Measurements from ENCODE around the gene PPP2R2D.

PPP2R2D gene

DNA sequence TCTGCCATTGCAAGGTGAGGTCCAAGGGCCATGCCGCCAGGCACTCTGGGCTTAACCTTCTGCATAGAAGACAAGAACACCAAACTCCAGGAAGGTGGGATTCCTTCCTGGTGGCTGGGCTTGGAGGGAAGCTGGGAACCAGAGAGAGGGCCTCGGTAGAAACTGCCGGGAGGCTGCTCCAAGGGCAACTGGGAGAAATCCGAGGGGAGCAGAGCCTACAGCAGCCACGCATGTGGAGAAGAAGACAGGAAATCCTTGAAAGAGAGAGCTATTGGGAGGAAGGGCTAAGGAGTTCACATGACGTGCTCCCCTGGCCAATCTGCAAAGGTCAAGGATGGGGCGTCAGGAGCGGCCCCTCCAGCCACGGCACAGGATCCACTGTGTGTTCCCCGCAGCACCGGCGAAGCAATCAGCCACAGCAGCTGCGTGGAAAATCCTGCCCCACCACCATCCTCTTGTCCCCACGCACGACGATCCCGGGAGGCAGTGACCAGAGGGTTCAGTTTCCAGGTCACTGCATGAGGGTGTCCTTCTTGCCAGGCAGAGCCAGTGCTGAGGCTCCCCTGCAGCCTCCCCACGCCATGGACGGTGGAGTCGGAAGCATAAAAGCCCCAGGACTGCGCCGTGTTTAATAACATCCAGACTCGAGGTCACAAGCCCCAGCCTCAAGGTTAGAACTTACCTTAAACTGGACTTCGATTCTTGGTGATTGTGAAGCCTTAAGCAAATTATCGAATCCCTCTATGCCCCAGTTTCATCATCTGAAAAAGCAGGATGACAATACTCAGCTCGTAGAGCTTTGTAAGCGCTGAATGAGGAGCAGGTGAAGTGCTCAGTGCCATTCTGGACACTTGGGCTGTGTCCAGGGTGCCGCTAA, 8.6 kb upstream of the PPP2R2D start:
- Histone ChIP-seq H3K4ac (ENCODE audit: low read length) (no peak overlapping the region), H2BK15ac (ENCODE audit: low read length) (no peak overlapping the region), H2AFZ (ENCODE audit: low read length) (no peak overlapping the region), H3K27me3 (ENCODE audit: control insufficient read depth in 3 of 3, insufficient read depth in 3 of 3, low read depth in 1 of 3, low read length in 3 of 3) (peaks cover 0 to 41% (median 3%) of the 10 kb centered on the region in 3 experiments), H2BK12ac (ENCODE audit: low read length) (no peak overlapping the region), H3K27ac (replicated peaks; ENCODE audit: low read length) (no peak overlapping the region), H3K79me1 (ENCODE audit: low read depth, low read length) (no peaks in the 10 kb centered on the region), H3K4me2 (ENCODE audit: insufficient read depth, low read length, poor library complexity, severe bottlenecking) (peak overlapping the region; percentile 41), H4K8ac (ENCODE audit: low read depth, low read length) (no peak overlapping the region), H3K18ac (ENCODE audit: low read length) (peak overlapping the region; percentile 39), H3K4me1 (ENCODE audit: control insufficient read depth in 2 of 2, insufficient read depth in 1 of 2, low read depth in 1 of 2, low read length in 2 of 2) (peaks cover 1 to 3% of the 10 kb centered on the region in 2 donors), H3K9ac (ENCODE audit: low read depth, low read length, poor library complexity) (no peak overlapping the region), H3K4me3 (ENCODE audit: low read length in 2 of 2) (no peak overlapping the region), H3K23ac (ENCODE audit: low read depth, low read length, poor library complexity) (peak overlapping the region; percentile 6), H3K36me3 (replicated peaks in 1 of 2; ENCODE audit: control insufficient read depth in 2 of 2, insufficient read depth in 2 of 2, low read length in 2 of 2) (no peaks in the 10 kb centered on the region), H3K9me3 (replicated peaks in 1 of 2; ENCODE audit: control insufficient read depth in 2 of 2, insufficient read depth in 1 of 2, low read depth in 1 of 2, low read length in 2 of 2) (no peaks in the 10 kb centered on the region), H2BK5ac (ENCODE audit: low read length) (no peak overlapping the region), H2BK120ac (ENCODE audit: low read depth, low read length) (no peak overlapping the region), H3K14ac (ENCODE audit: low read length) (no peak overlapping the region), H2AK5ac (ENCODE audit: low read depth, low read length) (no peak overlapping the region), H4K91ac (ENCODE audit: low read depth, low read length, poor library complexity) (no peak overlapping the region)
- DNase-seq (ENCODE audit: low spot score) = no peak
- no CpG with 5 or more reads among the region's 28 CpGs for WGBS, 2 donors (ENCODE audit: extremely low coverage in 2 of 2, insufficient read length in 2 of 2, insufficient replicate concordance in 1 of 2)

DNA sequence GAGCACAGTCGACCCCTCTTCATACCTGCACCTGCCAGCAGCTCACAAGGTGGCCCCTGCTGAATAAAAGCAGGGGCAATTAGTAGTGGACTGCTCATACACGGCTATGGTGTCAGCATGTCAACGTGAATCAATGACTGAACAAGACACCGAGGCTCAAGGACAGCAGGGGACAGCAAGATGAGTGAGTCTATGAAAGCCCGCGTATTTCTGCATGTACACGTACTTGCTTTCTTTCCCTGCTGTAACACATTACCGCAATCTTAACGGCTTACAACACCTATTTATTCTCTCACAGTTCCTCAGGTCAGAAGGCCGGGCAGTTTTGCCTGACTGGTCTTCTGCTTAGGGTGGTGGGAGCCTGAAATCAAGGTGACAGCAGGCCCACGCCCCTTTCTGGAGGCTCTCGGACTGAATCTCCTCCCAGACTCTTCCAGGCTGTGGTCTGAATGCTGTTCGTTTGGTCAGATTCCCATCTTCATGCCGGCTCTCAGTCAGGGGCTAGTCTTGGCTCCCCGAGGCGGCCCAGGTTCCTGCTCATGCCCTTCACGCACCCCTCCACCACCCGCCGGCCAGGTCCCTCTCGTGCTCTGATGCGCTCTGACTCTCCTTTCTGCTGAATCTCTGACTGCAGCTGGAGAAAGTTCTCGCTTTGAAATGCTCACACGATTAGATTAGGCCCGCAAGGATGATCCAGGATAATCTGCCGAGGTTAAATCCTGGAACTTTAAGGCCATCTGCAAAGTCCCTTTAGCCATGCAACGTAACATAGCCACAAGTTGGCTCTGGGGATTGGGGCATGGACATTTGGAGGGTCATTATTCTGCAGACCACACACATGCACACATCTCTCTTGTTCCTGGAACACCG, 7.8 kb upstream of the PPP2R2D start:
- Histone ChIP-seq H4K91ac (ENCODE audit: low read depth, low read length, poor library complexity) (no peak overlapping the region), H2AFZ (ENCODE audit: low read length) (no peak overlapping the region), H3K23ac (ENCODE audit: low read depth, low read length, poor library complexity) (no peak overlapping the region), H3K14ac (ENCODE audit: low read length) (no peak overlapping the region), H3K27me3 (ENCODE audit: control insufficient read depth in 3 of 3, insufficient read depth in 3 of 3, low read depth in 1 of 3, low read length in 3 of 3) (peaks cover 0 to 41% (median 3%) of the 10 kb centered on the region in 3 experiments), H2AK5ac (ENCODE audit: low read depth, low read length) (no peak overlapping the region), H3K9me3 (replicated peaks in 1 of 2; ENCODE audit: control insufficient read depth in 2 of 2, insufficient read depth in 1 of 2, low read depth in 1 of 2, low read length in 2 of 2) (no peaks in the 10 kb centered on the region), H3K4me2 (ENCODE audit: insufficient read depth, low read length, poor library complexity, severe bottlenecking) (no peak overlapping the region), H3K79me1 (ENCODE audit: low read depth, low read length) (no peaks in the 10 kb centered on the region), H2BK5ac (ENCODE audit: low read length) (no peak overlapping the region), H3K36me3 (replicated peaks in 1 of 2; ENCODE audit: control insufficient read depth in 2 of 2, insufficient read depth in 2 of 2, low read length in 2 of 2) (no peaks in the 10 kb centered on the region), H2BK120ac (ENCODE audit: low read depth, low read length) (no peak overlapping the region), H4K8ac (ENCODE audit: low read depth, low read length) (no peak overlapping the region), H2BK15ac (ENCODE audit: low read length) (no peak overlapping the region), H3K4me3 (ENCODE audit: low read length in 2 of 2) (no peak overlapping the region), H3K18ac (ENCODE audit: low read length) (no peak overlapping the region), H2BK12ac (ENCODE audit: low read length) (no peak overlapping the region), H3K4ac (ENCODE audit: low read length) (no peak overlapping the region), H3K27ac (replicated peaks; ENCODE audit: low read length) (no peak overlapping the region), H3K4me1 (ENCODE audit: control insufficient read depth in 2 of 2, insufficient read depth in 1 of 2, low read depth in 1 of 2, low read length in 2 of 2) (peaks cover 3 to 6% of the 10 kb centered on the region in 2 donors), H3K9ac (ENCODE audit: low read depth, low read length, poor library complexity) (no peak overlapping the region)
- no peak for DNase-seq (ENCODE audit: low spot score)
- WGBS, 2 donors (ENCODE audit: extremely low coverage in 2 of 2, insufficient read length in 2 of 2, insufficient replicate concordance in 1 of 2) = no CpG with 5 or more reads among the region's 27 CpGs

DNA sequence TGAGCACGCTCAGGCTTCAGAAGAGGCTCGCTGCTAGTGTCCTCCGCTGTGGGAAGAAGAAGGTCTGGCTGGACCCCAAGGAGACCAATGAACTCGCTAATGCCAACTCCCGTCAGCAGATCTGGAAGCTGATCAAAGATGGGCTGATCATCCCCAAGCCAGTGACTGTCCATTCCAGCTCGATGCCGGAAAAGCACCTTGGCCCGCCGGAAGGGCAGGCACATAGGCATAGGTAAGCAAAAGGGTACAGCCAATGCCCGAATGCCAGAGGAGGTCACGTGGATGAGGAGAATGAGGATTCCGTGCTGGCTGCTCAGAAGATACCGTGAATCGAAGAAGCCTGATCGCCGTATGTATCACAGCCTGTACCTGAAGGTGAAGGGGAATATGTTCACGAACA, 5.7 kb upstream of the PPP2R2D start:
- H2AFZ ChIP-seq (ENCODE audit: low read length) = no peak overlapping the region
- H3K9ac ChIP-seq (ENCODE audit: low read depth, low read length, poor library complexity) = no peak overlapping the region
- H3K18ac ChIP-seq (ENCODE audit: low read length) = no peak overlapping the region
- H3K23ac ChIP-seq (ENCODE audit: low read depth, low read length, poor library complexity) = no peak overlapping the region
- H2BK120ac ChIP-seq (ENCODE audit: low read depth, low read length) = no peak overlapping the region
- H2BK12ac ChIP-seq (ENCODE audit: low read length) = no peak overlapping the region
- no peak overlapping the region for H3K14ac ChIP-seq (ENCODE audit: low read length)
- H3K27me3 ChIP-seq (ENCODE audit: control insufficient read depth in 3 of 3, insufficient read depth in 3 of 3, low read depth in 1 of 3, low read length in 3 of 3) = peaks cover 0 to 55% (median 19%) of the 10 kb centered on the region in 3 experiments
- H3K27ac ChIP-seq (replicated peaks; ENCODE audit: low read length) = no peak overlapping the region
- no peak overlapping the region for H2BK5ac ChIP-seq (ENCODE audit: low read length)
- H3K9me3 ChIP-seq (replicated peaks in 1 of 2; ENCODE audit: control insufficient read depth in 2 of 2, insufficient read depth in 1 of 2, low read depth in 1 of 2, low read length in 2 of 2) = no peaks in the 10 kb centered on the region
- H2BK15ac ChIP-seq (ENCODE audit: low read length) = no peak overlapping the region
- no CpG with 5 or more reads among the region's 17 CpGs for WGBS, 2 donors (ENCODE audit: extremely low coverage in 2 of 2, insufficient read length in 2 of 2, insufficient replicate concordance in 1 of 2)
- DNase-seq (ENCODE audit: low spot score) = no peak
- H3K79me1 ChIP-seq (ENCODE audit: low read depth, low read length) = no peaks in the 10 kb centered on the region
- H3K4ac ChIP-seq (ENCODE audit: low read length) = no peak overlapping the region
- no peak overlapping the region for H3K4me3 ChIP-seq (ENCODE audit: low read length in 2 of 2)
- H3K36me3 ChIP-seq (replicated peaks in 1 of 2; ENCODE audit: control insufficient read depth in 2 of 2, insufficient read depth in 2 of 2, low read length in 2 of 2) = no peaks in the 10 kb centered on the region
- H4K8ac ChIP-seq (ENCODE audit: low read depth, low read length) = no peak overlapping the region
- peaks cover 7 to 8% of the 10 kb centered on the region in 2 donors for H3K4me1 ChIP-seq (ENCODE audit: control insufficient read depth in 2 of 2, insufficient read depth in 1 of 2, low read depth in 1 of 2, low read length in 2 of 2)
- no peak overlapping the region for H4K91ac ChIP-seq (ENCODE audit: low read depth, low read length, poor library complexity)
- no peak overlapping the region for H3K4me2 ChIP-seq (ENCODE audit: insufficient read depth, low read length, poor library complexity, severe bottlenecking)
- H2AK5ac ChIP-seq (ENCODE audit: low read depth, low read length) = no peak overlapping the region

DNA sequence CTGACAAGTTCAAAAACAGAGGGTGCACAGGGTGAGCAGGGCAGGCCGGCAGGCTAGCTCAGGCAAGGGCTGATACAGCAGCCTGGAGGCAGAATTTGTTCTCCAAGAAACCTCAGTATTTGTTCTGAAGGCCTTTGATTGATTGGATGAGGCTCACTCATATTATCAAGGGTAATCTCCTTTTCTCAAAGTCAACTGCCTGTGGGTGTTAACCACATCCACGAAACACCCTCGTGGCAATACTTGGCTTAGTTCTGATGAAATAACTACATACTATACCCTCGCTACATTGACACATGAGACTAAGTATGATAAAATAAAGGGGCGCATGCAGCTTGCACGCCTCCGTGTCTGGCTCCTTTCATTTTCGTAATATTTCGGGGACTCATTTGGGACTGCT, 4.4 kb upstream of the PPP2R2D start:
- Histone ChIP-seq H2AK5ac (ENCODE audit: low read depth, low read length) (no peak overlapping the region), H2BK15ac (ENCODE audit: low read length) (no peak overlapping the region), H3K4me3 (ENCODE audit: low read length in 2 of 2) (no peak overlapping the region), H3K4ac (ENCODE audit: low read length) (no peak overlapping the region), H2BK120ac (ENCODE audit: low read depth, low read length) (no peak overlapping the region), H3K14ac (ENCODE audit: low read length) (no peak overlapping the region), H3K4me2 (ENCODE audit: insufficient read depth, low read length, poor library complexity, severe bottlenecking) (no peak overlapping the region), H3K4me1 (ENCODE audit: control insufficient read depth in 2 of 2, insufficient read depth in 1 of 2, low read depth in 1 of 2, low read length in 2 of 2) (peaks cover 4 to 8% of the 10 kb centered on the region in 2 donors), H3K18ac (ENCODE audit: low read length) (no peak overlapping the region), H3K27me3 (ENCODE audit: control insufficient read depth in 3 of 3, insufficient read depth in 3 of 3, low read depth in 1 of 3, low read length in 3 of 3) (peaks cover 0 to 55% (median 19%) of the 10 kb centered on the region in 3 experiments), H3K9me3 (replicated peaks in 1 of 2; ENCODE audit: control insufficient read depth in 2 of 2, insufficient read depth in 1 of 2, low read depth in 1 of 2, low read length in 2 of 2) (no peaks in the 10 kb centered on the region), H2BK5ac (ENCODE audit: low read length) (no peak overlapping the region), H3K27ac (replicated peaks; ENCODE audit: low read length) (no peak overlapping the region), H4K8ac (ENCODE audit: low read depth, low read length) (no peak overlapping the region), H3K79me1 (ENCODE audit: low read depth, low read length) (peaks cover under 1% of the 10 kb centered on the region), H2AFZ (ENCODE audit: low read length) (no peak overlapping the region), H3K36me3 (replicated peaks in 1 of 2; ENCODE audit: control insufficient read depth in 2 of 2, insufficient read depth in 2 of 2, low read length in 2 of 2) (no peaks in the 10 kb centered on the region), H3K9ac (ENCODE audit: low read depth, low read length, poor library complexity) (no peak overlapping the region), H2BK12ac (ENCODE audit: low read length) (no peak overlapping the region), H3K23ac (ENCODE audit: low read depth, low read length, poor library complexity) (no peak overlapping the region), H4K91ac (ENCODE audit: low read depth, low read length, poor library complexity) (no peak overlapping the region)
- WGBS, 2 donors (ENCODE audit: extremely low coverage in 2 of 2, insufficient read length in 2 of 2, insufficient replicate concordance in 1 of 2) = no CpG with 5 or more reads among the region's 9 CpGs
- DNase-seq (ENCODE audit: low spot score) = no peak

Data from neuronal stem cell (in vitro differentiated cells).